ENCODE data around the gene KLHDC1. TPM values are rescaled to one million over a fixed set of nuclear protein-coding genes. Genes with fewer than 3 reads are reported as not detected.
"Not testable (repeated sequence)": the region's sequence is repeated elsewhere in the genome, so short reads cannot be mapped to it uniquely, and the experiment has no call there.

KLHDC1 gene
- total RNA-seq, 1 donor from 2014 or later, result 6.6 TPM

DNA sequence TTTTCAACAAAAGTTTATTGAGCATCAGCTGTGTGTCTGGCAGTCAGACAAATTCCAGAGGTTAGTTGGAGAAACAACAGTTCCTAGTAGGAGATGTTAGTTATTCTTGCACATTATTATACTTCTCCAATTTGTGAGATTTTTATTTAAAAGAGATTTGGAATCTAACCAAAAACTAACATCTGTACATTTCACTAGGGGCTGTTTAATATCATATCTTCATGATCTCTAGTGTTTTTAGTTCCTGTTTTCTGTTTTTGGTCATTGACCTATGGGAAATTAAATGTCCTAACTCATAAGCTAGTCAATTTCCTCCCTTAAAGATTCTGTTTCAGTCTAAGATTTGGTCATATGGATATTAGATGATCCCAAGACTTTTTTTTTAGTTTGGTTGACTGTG is 40.9 kb downstream of the KLHDC1 start:
- peaks cover 4% of the 10 kb centered on the region for H3K4me1 Mint-ChIP-seq
- no peaks in the 10 kb centered on the region for H3K9me3 Mint-ChIP-seq
- H3K27me3 Mint-ChIP-seq (ENCODE audit: low read depth), result no peaks in the 10 kb centered on the region
- TF ChIP-seq, protein P1, sequence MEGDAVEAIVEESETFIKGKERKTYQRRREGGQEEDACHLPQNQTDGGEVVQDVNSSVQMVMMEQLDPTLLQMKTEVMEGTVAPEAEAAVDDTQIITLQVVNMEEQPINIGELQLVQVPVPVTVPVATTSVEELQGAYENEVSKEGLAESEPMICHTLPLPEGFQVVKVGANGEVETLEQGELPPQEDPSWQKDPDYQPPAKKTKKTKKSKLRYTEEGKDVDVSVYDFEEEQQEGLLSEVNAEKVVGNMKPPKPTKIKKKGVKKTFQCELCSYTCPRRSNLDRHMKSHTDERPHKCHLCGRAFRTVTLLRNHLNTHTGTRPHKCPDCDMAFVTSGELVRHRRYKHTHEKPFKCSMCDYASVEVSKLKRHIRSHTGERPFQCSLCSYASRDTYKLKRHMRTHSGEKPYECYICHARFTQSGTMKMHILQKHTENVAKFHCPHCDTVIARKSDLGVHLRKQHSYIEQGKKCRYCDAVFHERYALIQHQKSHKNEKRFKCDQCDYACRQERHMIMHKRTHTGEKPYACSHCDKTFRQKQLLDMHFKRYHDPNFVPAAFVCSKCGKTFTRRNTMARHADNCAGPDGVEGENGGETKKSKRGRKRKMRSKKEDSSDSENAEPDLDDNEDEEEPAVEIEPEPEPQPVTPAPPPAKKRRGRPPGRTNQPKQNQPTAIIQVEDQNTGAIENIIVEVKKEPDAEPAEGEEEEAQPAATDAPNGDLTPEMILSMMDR (IDR thresholded peaks at IDR 0.05; ENCODE audit: unreplicated experiment), result no peak
- no peak overlapping the region for H3K4me3 Mint-ChIP-seq
- no peak overlapping the region for H3K27ac Mint-ChIP-seq
- peaks cover 4% of the 10 kb centered on the region for H3K36me3 Mint-ChIP-seq
- DNase-seq (ENCODE audit: low spot score in 2 of 2, unreplicated experiment in 2 of 2), result no peak

DNA sequence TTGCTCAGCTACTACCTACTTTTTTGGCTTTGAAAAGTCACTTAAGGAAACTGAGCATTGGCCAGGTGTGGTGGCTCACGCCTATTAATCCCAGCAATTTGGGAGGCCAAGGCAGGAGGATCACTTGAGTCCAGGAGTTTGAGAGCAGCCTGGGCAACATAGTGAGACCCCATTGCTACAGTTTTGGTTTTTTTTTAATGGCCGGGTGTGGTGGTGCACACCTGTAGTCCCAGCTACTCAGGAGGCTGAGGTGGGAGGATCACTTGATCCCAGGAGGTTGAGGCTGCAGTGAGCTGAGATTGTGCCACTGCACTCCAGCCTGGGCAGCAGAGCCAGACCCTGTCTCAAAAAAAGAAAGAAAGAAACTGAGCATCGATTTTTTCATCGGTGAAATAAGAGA is 42.7 kb downstream of the KLHDC1 start:
- not testable (repeated sequence) for DNase-seq (ENCODE audit: low spot score in 2 of 2, unreplicated experiment in 2 of 2); H3K4me1 Mint-ChIP-seq; H3K9me3 Mint-ChIP-seq; H3K4me3 Mint-ChIP-seq; H3K36me3 Mint-ChIP-seq; H3K27me3 Mint-ChIP-seq (ENCODE audit: low read depth); H3K27ac Mint-ChIP-seq

DNA sequence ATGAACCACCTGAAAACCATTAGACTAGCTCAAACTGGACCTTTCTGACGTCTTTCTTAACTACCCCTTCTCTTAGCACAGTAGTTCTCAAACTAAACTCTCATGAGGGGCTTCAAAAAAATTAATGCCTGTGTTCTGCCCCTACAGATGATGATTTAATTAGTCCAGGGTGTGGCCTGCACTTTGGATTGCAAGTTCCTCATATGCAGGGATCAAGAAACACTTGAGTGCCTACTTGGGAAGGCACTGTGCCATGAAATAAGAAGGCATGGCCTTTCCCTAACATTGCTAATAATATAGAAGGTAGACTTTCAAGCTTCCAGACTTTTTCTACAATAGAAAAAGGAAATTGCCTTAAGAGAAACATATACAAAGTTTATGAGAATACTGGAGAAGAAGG is 52.3 kb downstream of the KLHDC1 start:
- Mint-ChIP-seq H3K36me3 (peaks cover 14% of the 10 kb centered on the region), H3K4me1 (no peaks in the 10 kb centered on the region), H3K4me3 (no peak overlapping the region), H3K9me3 (no peaks in the 10 kb centered on the region), H3K27ac (no peak overlapping the region), H3K27me3 (ENCODE audit: low read depth) (no peaks in the 10 kb centered on the region)
- DNase-seq (ENCODE audit: low spot score in 2 of 2, unreplicated experiment in 2 of 2), result no peak
- TF ChIP-seq, protein P1 (IDR thresholded peaks at IDR 0.05; ENCODE audit: unreplicated experiment), result no peak

DNA sequence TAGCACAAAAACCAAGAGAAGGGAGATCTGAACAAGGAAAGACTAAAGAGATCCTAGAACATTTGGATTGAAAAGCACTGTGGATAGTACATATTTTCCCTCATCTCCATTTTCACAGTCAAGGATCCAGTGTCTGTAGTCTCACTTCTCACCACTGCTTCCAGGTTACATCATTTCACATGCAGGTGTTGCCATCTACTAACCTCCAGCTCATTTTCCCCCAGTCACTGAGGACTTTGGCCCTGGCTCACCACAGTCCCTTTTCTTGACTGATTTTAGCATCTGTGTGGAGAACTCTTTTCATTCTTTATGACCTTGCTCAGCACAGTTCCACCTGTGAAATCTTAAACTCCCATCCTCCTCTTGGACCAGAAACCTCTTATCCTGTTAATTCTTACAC is 53.6 kb downstream of the KLHDC1 start:
- not testable (repeated sequence) for DNase-seq (ENCODE audit: low spot score in 2 of 2, unreplicated experiment in 2 of 2); H3K27ac Mint-ChIP-seq; H3K4me1 Mint-ChIP-seq; H3K27me3 Mint-ChIP-seq (ENCODE audit: low read depth); H3K4me3 Mint-ChIP-seq; H3K9me3 Mint-ChIP-seq
- peaks cover 14% of the 10 kb centered on the region for H3K36me3 Mint-ChIP-seq

DNA sequence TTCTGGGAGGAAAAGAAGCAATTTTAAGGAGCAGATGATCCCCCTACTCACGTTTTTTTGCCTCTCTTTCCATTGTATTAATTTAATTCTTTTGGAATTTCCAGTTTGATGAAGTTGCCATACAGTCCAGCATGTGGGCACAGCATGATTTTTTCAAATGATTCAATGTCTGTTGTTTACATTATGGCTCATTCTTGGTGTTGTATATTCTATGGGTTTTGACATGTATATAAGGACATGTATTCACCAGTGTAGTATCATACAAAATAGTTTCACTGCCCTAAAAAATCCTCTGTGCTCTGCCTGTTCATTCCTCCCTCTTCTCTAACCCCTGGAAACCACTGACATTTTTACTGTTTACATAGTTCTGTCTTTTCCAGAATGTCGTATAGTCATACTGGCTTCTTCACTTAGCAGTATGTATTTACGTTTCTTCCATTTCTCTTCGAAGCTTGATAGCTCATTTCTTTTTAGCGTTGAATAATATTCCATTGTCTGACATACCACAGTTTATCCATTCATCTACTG is 61.7 kb downstream of the KLHDC1 start:
- Mint-ChIP-seq H3K36me3 (no peaks in the 10 kb centered on the region), H3K4me3 (no peak overlapping the region), H3K27ac (no peak overlapping the region), H3K27me3 (ENCODE audit: low read depth) (peaks cover 2% of the 10 kb centered on the region), H3K4me1 (no peaks in the 10 kb centered on the region), H3K9me3 (peaks cover 12% of the 10 kb centered on the region)
- TF ChIP-seq, protein P1 (IDR thresholded peaks at IDR 0.05; ENCODE audit: unreplicated experiment), result no peak
- DNase-seq (ENCODE audit: low spot score in 2 of 2, unreplicated experiment in 2 of 2), result no peak

DNA sequence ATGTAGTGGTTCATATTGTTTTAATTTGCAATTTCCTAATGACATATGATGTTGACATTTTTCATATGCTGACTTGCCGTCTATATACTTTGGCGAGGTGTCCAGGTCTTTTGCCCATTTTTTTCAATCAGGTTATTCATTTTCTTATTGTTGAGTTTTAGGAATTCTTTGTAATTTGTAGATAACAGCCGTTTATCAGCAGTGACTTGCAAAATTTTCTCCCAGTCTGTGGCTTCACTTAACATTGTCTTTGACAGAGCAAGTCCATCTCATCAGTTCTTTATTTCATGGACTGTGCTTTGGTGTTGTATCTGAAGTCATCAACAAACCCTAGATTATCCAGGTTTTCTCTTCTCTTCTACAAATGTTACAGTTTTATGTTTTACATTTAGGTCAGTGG is 62.5 kb downstream of the KLHDC1 start:
- H3K4me1 Mint-ChIP-seq, result no peaks in the 10 kb centered on the region
- H3K27me3 Mint-ChIP-seq (ENCODE audit: low read depth), result peaks cover 6% of the 10 kb centered on the region
- H3K36me3 Mint-ChIP-seq, result no peaks in the 10 kb centered on the region
- DNase-seq (ENCODE audit: low spot score in 2 of 2, unreplicated experiment in 2 of 2), result no peak
- peaks cover 12% of the 10 kb centered on the region for H3K9me3 Mint-ChIP-seq
- no peak overlapping the region for H3K27ac Mint-ChIP-seq
- H3K4me3 Mint-ChIP-seq, result no peak overlapping the region
- TF ChIP-seq, protein P1 (IDR thresholded peaks at IDR 0.05; ENCODE audit: unreplicated experiment), result no peak
